ENCODE results near the gene IDH1. TPM values are rescaled to one million over a fixed set of nuclear protein-coding genes. Genes with fewer than 3 reads are reported as not detected.
A peak's percentile ranks its signal among the peaks of the same experiment; 100 is the strongest.

IDH1 gene
- total RNA-seq, 2 donors from 2014 or later = 250 to 348 TPM

- Histone ChIP-seq H3K9ac (ENCODE audit: low read depth in 2 of 2, low read length in 2 of 2) (no peak overlapping the region), H3K36me3 (no peaks in the 10 kb centered on the region), H3K27me3 (no peaks in the 10 kb centered on the region), H3K9me3 (no peaks in the 10 kb centered on the region), H3K27ac (peak overlapping the region; percentile 20), H3K4me3 (no peak overlapping the region), H3K4me1 (peaks cover 5% of the 10 kb centered on the region)
- intact Hi-C loops (cut with DNase I) = no loop called here
- no peak for DNase-seq
- TF ChIP-seq CTCF (IDR thresholded peaks at IDR 0.05) = no peak
These were observed 1.4 kb upstream of the IDH1 start for GRCh38 chr2:208256192-208256782.

GRCh38 chr2:208255557-208256106, 761 bp upstream of the IDH1 start:
- H3K27ac ChIP-seq = peak overlapping the region; percentile 90
- no peaks in the 10 kb centered on the region for H3K27me3 ChIP-seq
- peak overlapping the region; percentile 60 to 64 for H3K9ac ChIP-seq (ENCODE audit: low read depth in 2 of 2, low read length in 2 of 2)
- intact Hi-C loops (cut with DNase I) = loop anchor here (2.0 kb wide), 1 partner anchor 81 kb away; no protein-coding TSS in a partner anchor
- no peaks in the 10 kb centered on the region for H3K9me3 ChIP-seq
- H3K4me3 ChIP-seq = peak overlapping the region; percentile 95
- H3K36me3 ChIP-seq = no peaks in the 10 kb centered on the region
- H3K4me1 ChIP-seq = peaks cover 5% of the 10 kb centered on the region
- TF ChIP-seq CTCF (IDR thresholded peaks at IDR 0.05) = no peak
- DNase-seq = no peak

GRCh38 chr2:208254118-208254870, 577 bp downstream of the IDH1 start:
- peaks cover 5% of the 10 kb centered on the region for H3K4me1 ChIP-seq

GRCh38 chr2:208253600-208254117, 1.2 kb downstream of the IDH1 start:
- no peak for TF ChIP-seq CTCF (IDR thresholded peaks at IDR 0.05)
- Histone ChIP-seq H3K9me3 (no peaks in the 10 kb centered on the region), H3K27ac (peak overlapping the region; percentile 90), H3K36me3 (no peaks in the 10 kb centered on the region), H3K4me3 (peak overlapping the region; percentile 95), H3K4me1 (peaks cover 5% of the 10 kb centered on the region), H3K9ac (ENCODE audit: low read depth in 2 of 2, low read length in 2 of 2) (peak overlapping the region; percentile 12 to 92), H3K27me3 (no peaks in the 10 kb centered on the region)
- intact Hi-C loops (cut with DNase I) = loop anchor here (2.0 kb wide), 1 partner anchor 79 kb away; no protein-coding TSS in a partner anchor
- DNase-seq = no peak

More at GRCh38 chr2:208254118-208254870, 577 bp downstream of the IDH1 start:
- intact Hi-C loops (cut with DNase I) = loop anchor here (2.0 kb wide), 1 partner anchor 79 kb away; no protein-coding TSS in a partner anchor
- H3K27ac ChIP-seq = peak overlapping the region; percentile 90
- H3K4me3 ChIP-seq = peak overlapping the region; percentile 95
- peak; percentile 90 for DNase-seq
- no peaks in the 10 kb centered on the region for H3K27me3 ChIP-seq
- no peaks in the 10 kb centered on the region for H3K9me3 ChIP-seq
- H3K9ac ChIP-seq (ENCODE audit: low read depth in 2 of 2, low read length in 2 of 2) = peak overlapping the region; percentile 58 to 92
- TF ChIP-seq CTCF (IDR thresholded peaks at IDR 0.05) = peak; percentile 76
- H3K36me3 ChIP-seq = no peaks in the 10 kb centered on the region

GRCh38 chr2:208252716-208253492, 2.0 kb downstream of the IDH1 start:
- Histone ChIP-seq H3K27ac (no peak overlapping the region), H3K4me3 (no peak overlapping the region), H3K9me3 (no peaks in the 10 kb centered on the region), H3K4me1 (peaks cover 5% of the 10 kb centered on the region), H3K36me3 (no peaks in the 10 kb centered on the region), H3K9ac (ENCODE audit: low read depth in 2 of 2, low read length in 2 of 2) (peak overlapping the region in 1 of 2 donors; percentile 92), H3K27me3 (no peaks in the 10 kb centered on the region)
- no peak for DNase-seq
- intact Hi-C loops (cut with DNase I) = no loop called here
- no peak for TF ChIP-seq CTCF (IDR thresholded peaks at IDR 0.05)

Measured in colonic mucosa (tissue), 4 donors.